Measurements from ENCODE around the gene PKMYT1. TPM values are rescaled to one million over a fixed set of nuclear protein-coding genes. Genes with fewer than 3 reads are reported as not detected.

The PKMYT1 gene
- total and polyA plus RNA-seq, 9 of the 15 experiments (the other 6 are each of a cell fraction or from before 2014, with no cell fraction given), result 8.7 to 201 (median 37.8) TPM

- H3K27ac ChIP-seq (ENCODE audit: extremely low read depth, low read depth, low read length), result peak overlapping the region; percentile 84
- BruUV-seq (replicated peaks), result no TSS peak
- TF ChIP-seq KDM5B (IDR thresholded peaks at IDR 0.05; ENCODE audit: insufficient replicate concordance, low read depth, low read length) (peak; percentile 37), PBX2 (CRISPR knock-in tag; IDR thresholded peaks at IDR 0.05; ENCODE audit: low read depth) (no peak), PBX2 (tag; conservative IDR thresholded peaks at IDR 0.05; ENCODE audit: low read depth) (no peak), ZEB2 (IDR thresholded peaks at IDR 0.05) (0 out of 2 replicates have a peak, but pooled peaks have one; percentile 23), ZKSCAN1 (IDR thresholded peaks at IDR 0.05; ENCODE audit: low read depth, low read length) (no peak), ZNF511 (CRISPR knock-in tag; IDR thresholded peaks at IDR 0.05) (no peak), DLX4 (CRISPR knock-in tag; IDR thresholded peaks at IDR 0.05) (no peak), DMBX1 (CRISPR knock-in tag; IDR thresholded peaks at IDR 0.05; ENCODE audit: borderline replicate concordance) (no peak), ZNF3 (CRISPR knock-in tag; IDR thresholded peaks at IDR 0.05) (no peak), ETV5 (CRISPR knock-in tag; IDR thresholded peaks at IDR 0.05; ENCODE audit: low read depth) (no peak), HIVEP1 (CRISPR knock-in tag; IDR thresholded peaks at IDR 0.05) (no peak), RUNX1 (IDR thresholded peaks at IDR 0.05; ENCODE audit: low read depth) (no peak), ELF1 (tag; IDR thresholded peaks at IDR 0.05) (no peak), HMG20A (CRISPR knock-in tag; conservative IDR thresholded peaks at IDR 0.05) (no peak), POLR2A (conservative IDR thresholded peaks at IDR 0.05) (peak; percentile 59), ZNF639 (CRISPR knock-in tag; conservative IDR thresholded peaks at IDR 0.05 in 1 of 2, IDR thresholded peaks at IDR 0.05 in 1 of 2) (no peak; a peak in 1 of 4 replicates)
These were observed 10.4 kb downstream of the PKMYT1 start for GRCh38 chr16:2969545-2970521.

More at GRCh38 chr16:2969545-2970521, 10.4 kb downstream of the PKMYT1 start:
- in situ Hi-C loops (cut with MboI), result no loop called here
- Histone ChIP-seq H3K4me1 (replicated peaks in 1 of 2; ENCODE audit: control insufficient read depth in 2 of 2, insufficient read depth in 2 of 2, low read length in 2 of 2) (peaks cover 17 to 96% of the 10 kb centered on the region in 2 experiments), H3K4me3 (peak overlapping the region; percentile 96), H4K20me1 (replicated peaks; ENCODE audit: control insufficient read depth, insufficient read depth, low read length) (peaks cover 25% of the 10 kb centered on the region), H3K79me2 (ENCODE audit: control insufficient read depth, insufficient read depth, low read length) (peaks cover 22% of the 10 kb centered on the region), H3K9ac (ENCODE audit: insufficient read depth in 1 of 2, low read depth in 2 of 2, low read length in 2 of 2) (peak overlapping the region; percentile 77 to 99), H3K36me3 (ENCODE audit: control insufficient read depth, insufficient read depth, low read length) (peaks cover 44% of the 10 kb centered on the region; the same call in 2 of the 3 replicates), H3K4me2 (ENCODE audit: insufficient read depth, low read length) (peak overlapping the region; percentile 78), H3K27me3 (ENCODE audit: control insufficient read depth in 2 of 2, insufficient read depth in 2 of 2, low read length in 2 of 2) (no peaks in the 10 kb centered on the region), H3K9me3 (replicated peaks; ENCODE audit: control insufficient read depth, insufficient read depth, low read depth, low read length) (no peaks in the 10 kb centered on the region), H2AFZ (ENCODE audit: low read depth, low read length) (peak overlapping the region; percentile 91), H3K9me1 (ENCODE audit: control insufficient read depth, insufficient read depth, low read length) (peaks cover 3% of the 10 kb centered on the region)
- 2% methylated on average over 31 of the region's 83 CpGs for WGBS (ENCODE audit: insufficient coverage, low coverage, missing lambda C conversion rate)
- ATAC-seq (peak; percentile 80), FAIRE-seq (peak; percentile 82), DNase-seq (ENCODE audit: extremely low read depth in 1 of 4, low spot score in 3 of 4) (peak; percentile 75 to 94 (median 80))
- ChIA-PET POLR2A (interaction anchor here (0.5 to 1.9 kb wide), 15 partner anchors 8 to 455 kb away, joined by 3 to 23 read pairs (median 3); partner anchors contain the start of genes HCFC1R1, PKMYT1 and THOC6), CTCF (ENCODE audit: low intra/inter-chr PET ratio) (no interaction called here)
- intact Hi-C loops (cut with micrococcal nuclease), result loop anchor here (2.0 to 10.0 kb wide), 2 partner anchors 13 to 55 kb away; partner anchors contain the start of genes HCFC1R1, THOC6 and TNFRSF12A
